Measurements from ENCODE around the gene BAHCC1. TPM values are rescaled to one million over a fixed set of nuclear protein-coding genes. Genes with fewer than 3 reads are reported as not detected.
A peak's percentile ranks its signal among the peaks of the same experiment; 100 is the strongest.

BAHCC1 gene
- total and polyA plus RNA-seq, 2 donors from 2014 or later, result 2.6 to 20.5 TPM

GRCh38 chr17:81440051-81440471 lies 44.8 kb downstream of the BAHCC1 start:
- H3K36me3 ChIP-seq (ENCODE audit: control insufficient read depth in 2 of 3, insufficient read depth in 3 of 3, low read length in 3 of 3), result no peaks in the 10 kb centered on the region
- no peak overlapping the region for H3K9ac ChIP-seq (ENCODE audit: low read length in 3 of 3)
- H3K4me3 ChIP-seq (ENCODE audit: low read length in 3 of 3), result no peak overlapping the region
- no peaks in the 10 kb centered on the region for H3K9me3 ChIP-seq (ENCODE audit: control insufficient read depth in 2 of 3, insufficient read depth in 1 of 3, low read length in 3 of 3)
- FAIRE-seq (no peak), DNase-seq (no peak)
- no peaks in the 10 kb centered on the region for H3K27me3 ChIP-seq (ENCODE audit: control insufficient read depth, insufficient read depth, low read length)
- peaks cover 0 to 6% (median 0%) of the 10 kb centered on the region in 3 donors for H3K4me1 ChIP-seq (ENCODE audit: control insufficient read depth in 2 of 3, insufficient read depth in 2 of 3, low read depth in 1 of 3, low read length in 3 of 3)
- no peak overlapping the region for H3K27ac ChIP-seq (ENCODE audit: low read depth in 2 of 2, low read length in 2 of 2)
- intact Hi-C loops (cut with DNase I), result no loop called here
- no peak for TF ChIP-seq CTCF (IDR thresholded peaks at IDR 0.05; ENCODE audit: borderline replicate concordance, extremely low read depth, insufficient read depth)

DNA sequence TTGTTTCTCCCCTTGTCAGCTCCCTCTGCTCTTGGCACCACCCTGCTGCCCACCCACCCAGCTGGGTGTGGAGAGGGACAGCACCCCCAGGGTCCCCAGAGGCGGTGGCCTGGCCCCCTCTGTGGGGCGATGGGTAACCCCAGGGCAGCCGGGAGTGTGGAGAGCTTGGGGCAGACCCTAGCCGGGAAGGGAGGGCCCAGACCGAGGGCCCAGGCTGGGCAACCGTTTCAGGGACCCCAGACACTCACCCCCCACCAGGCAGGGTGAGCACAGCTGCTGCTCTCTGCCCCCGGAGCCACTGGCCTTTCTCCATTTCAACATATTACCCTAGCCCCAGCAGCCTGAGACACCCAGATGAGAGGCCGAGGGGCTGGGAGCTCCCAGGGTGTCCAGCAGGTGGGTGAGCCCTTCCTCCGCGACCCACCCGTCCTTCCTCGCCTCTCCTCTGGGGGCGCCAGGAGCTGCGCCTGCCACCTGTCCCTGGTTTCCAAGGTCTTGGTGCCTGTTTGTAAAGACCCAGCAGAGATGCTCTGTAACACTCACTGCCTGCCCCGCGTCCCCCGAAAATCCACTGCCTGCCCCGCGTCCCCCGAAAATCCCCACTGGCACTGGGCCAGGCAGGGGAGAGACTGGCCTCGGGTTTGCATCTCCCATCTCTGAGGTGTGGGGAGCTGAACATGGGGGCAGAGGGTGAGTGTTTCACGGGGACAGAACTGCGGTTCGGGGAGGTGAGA lies 45.4 kb downstream of the BAHCC1 start:
- H3K27me3 ChIP-seq (ENCODE audit: control insufficient read depth, insufficient read depth, low read length), result no peaks in the 10 kb centered on the region
- no peak overlapping the region for H3K4me3 ChIP-seq (ENCODE audit: low read length in 3 of 3)
- H3K4me1 ChIP-seq (ENCODE audit: control insufficient read depth in 2 of 3, insufficient read depth in 2 of 3, low read depth in 1 of 3, low read length in 3 of 3), result peaks cover 0 to 3% (median 0%) of the 10 kb centered on the region in 3 donors
- no peak overlapping the region for H3K27ac ChIP-seq (ENCODE audit: low read depth in 2 of 2, low read length in 2 of 2)
- H3K9ac ChIP-seq (ENCODE audit: low read length in 3 of 3), result no peak overlapping the region
- no peak for TF ChIP-seq CTCF (IDR thresholded peaks at IDR 0.05; ENCODE audit: borderline replicate concordance, extremely low read depth, insufficient read depth)
- DNase-seq (peak in 1 of 5 donors; percentile 62), FAIRE-seq (no peak)
- H3K36me3 ChIP-seq (ENCODE audit: control insufficient read depth in 2 of 3, insufficient read depth in 3 of 3, low read length in 3 of 3), result no peaks in the 10 kb centered on the region
- H3K9me3 ChIP-seq (ENCODE audit: control insufficient read depth in 2 of 3, insufficient read depth in 1 of 3, low read length in 3 of 3), result no peaks in the 10 kb centered on the region
- intact Hi-C loops (cut with DNase I), result no loop called here

GRCh38 chr17:81442791-81443190 lies 47.5 kb downstream of the BAHCC1 start:
- intact Hi-C loops (cut with DNase I), result no loop called here
- H3K27me3 ChIP-seq (ENCODE audit: control insufficient read depth, insufficient read depth, low read length), result no peaks in the 10 kb centered on the region
- FAIRE-seq (no peak), DNase-seq (no peak)
- no peak overlapping the region for H3K4me3 ChIP-seq (ENCODE audit: low read length in 3 of 3)
- H3K27ac ChIP-seq (ENCODE audit: low read depth in 2 of 2, low read length in 2 of 2), result no peak overlapping the region
- no peaks in the 10 kb centered on the region for H3K9me3 ChIP-seq (ENCODE audit: control insufficient read depth in 2 of 3, insufficient read depth in 1 of 3, low read length in 3 of 3)
- H3K36me3 ChIP-seq (ENCODE audit: control insufficient read depth in 2 of 3, insufficient read depth in 3 of 3, low read length in 3 of 3), result no peaks in the 10 kb centered on the region
- TF ChIP-seq CTCF (IDR thresholded peaks at IDR 0.05; ENCODE audit: borderline replicate concordance, extremely low read depth, insufficient read depth), result no peak
- H3K4me1 ChIP-seq (ENCODE audit: control insufficient read depth in 2 of 3, insufficient read depth in 2 of 3, low read depth in 1 of 3, low read length in 3 of 3), result no peaks in the 10 kb centered on the region
- no peak overlapping the region for H3K9ac ChIP-seq (ENCODE audit: low read length in 3 of 3)
